NCI-H1417 (cell line): ENCODE results near the gene EN2.
A peak's percentile ranks its signal among the peaks of the same experiment; 100 is the strongest.

Experiments used
- DNase-seq, 3 experiments: peaks; one replicate each; lab custom pipeline; 2025; lab: John Stamatoyannopoulos, UW

Gene EN2

GRCh38 chr7:155450970-155451801 lies 6.7 kb upstream of the EN2 start:
- no peak for DNase-seq

- DNase-seq = no peak
Observed at GRCh38 chr7:155451840-155452239, 6.1 kb upstream of the EN2 start.

- no peak for DNase-seq
Observed at GRCh38 chr7:155452505-155453295, 5.2 kb upstream of the EN2 start.

DNA sequence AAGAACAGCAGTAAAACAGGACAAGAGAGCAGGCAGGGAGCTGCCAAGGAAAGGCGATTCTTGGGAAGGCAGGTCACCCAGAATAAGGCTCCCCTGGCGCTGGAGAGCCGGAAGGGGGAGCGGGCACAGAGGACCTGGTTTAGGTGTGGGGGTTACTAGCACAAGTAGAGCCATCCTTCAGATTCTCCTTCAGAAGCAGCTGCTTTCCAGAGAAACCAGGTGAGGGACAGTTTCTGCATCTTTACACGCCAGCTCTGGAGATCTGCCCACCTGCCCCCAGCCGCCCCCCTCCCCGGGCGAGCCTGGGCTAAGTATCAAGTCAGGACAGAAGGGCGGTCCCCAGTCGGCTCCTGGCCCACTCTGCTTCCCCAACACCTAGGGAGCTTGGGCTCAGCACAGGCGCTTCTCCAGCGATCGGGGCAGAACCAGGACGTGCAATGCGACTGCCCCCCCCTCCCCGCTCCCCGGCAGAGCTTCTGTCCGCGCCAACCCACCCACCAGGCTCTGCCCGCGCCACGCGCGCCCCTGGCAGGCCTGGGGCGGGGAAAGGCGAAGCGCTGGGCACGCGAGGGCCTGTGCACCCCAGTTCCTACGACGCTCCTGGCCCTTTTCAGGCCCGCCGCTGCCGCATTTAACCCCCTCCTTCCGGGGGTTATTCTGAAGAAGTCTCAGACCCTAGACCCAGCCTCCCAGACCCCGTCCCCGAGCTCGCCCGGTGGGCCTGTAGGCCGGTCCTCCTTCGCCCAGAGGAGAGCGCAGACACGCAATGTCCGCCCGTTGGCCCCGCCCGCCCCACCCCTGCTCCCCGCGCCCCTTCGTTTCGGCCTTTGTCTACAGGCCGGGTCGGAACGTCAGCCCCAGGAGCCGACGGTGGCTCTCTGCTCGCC lies 4.4 kb upstream of the EN2 start:
- no peak for DNase-seq

GRCh38 chr7:155454183-155455112 lies 3.5 kb upstream of the EN2 start:
- peak in 2 of 3 experiments; percentile 37 to 43 for DNase-seq

GRCh38 chr7:155455132-155455693 lies 2.7 kb upstream of the EN2 start:
- no peak for DNase-seq

DNA sequence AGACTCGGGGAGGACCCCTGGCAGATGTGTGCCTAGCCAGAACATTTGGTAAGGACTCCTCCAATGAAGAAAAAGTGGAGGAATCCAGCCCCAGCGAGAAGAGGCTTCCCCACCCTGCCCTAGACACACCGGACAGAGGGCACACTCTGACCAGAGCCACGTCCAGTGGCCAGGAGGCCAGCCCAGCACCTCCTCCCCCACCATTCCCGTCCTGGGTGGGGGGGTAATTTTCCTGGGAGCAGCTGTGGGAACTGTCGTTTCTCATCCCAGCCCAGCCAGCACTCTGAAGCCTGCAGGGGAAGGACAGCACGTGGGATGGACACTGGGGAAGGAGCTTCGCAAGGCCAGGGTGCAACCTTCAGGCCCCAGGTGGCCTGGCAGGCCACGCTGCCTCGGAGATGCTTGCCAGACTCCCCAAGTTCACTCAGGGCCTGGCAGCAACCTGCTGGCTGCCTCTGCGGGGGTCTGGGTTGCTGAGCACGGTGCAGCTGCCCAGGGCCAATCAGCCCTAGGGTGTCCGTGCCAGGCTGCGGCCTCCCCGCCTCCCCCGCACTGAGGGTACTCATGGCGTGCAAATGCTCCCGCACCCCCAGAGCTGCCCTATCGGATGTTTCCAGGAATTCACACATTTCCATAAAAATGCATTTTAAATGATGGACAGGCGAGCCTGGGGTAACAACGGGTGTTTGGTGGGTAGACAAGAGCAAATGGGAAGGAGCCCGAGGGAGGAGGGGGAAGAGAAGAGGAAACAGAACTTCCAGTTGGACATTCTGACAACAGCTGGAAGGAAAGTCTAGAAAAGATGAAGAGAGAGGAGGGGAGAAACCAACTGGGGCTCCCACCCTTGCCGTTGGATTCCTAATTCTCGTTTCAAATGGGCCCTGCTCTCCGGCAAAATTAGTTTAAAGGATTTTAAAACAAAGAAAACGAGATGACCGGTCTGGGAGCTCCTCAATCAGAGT lies 1.9 kb upstream of the EN2 start:
- peak in 2 of 3 experiments; percentile 34 to 52 for DNase-seq

DNA sequence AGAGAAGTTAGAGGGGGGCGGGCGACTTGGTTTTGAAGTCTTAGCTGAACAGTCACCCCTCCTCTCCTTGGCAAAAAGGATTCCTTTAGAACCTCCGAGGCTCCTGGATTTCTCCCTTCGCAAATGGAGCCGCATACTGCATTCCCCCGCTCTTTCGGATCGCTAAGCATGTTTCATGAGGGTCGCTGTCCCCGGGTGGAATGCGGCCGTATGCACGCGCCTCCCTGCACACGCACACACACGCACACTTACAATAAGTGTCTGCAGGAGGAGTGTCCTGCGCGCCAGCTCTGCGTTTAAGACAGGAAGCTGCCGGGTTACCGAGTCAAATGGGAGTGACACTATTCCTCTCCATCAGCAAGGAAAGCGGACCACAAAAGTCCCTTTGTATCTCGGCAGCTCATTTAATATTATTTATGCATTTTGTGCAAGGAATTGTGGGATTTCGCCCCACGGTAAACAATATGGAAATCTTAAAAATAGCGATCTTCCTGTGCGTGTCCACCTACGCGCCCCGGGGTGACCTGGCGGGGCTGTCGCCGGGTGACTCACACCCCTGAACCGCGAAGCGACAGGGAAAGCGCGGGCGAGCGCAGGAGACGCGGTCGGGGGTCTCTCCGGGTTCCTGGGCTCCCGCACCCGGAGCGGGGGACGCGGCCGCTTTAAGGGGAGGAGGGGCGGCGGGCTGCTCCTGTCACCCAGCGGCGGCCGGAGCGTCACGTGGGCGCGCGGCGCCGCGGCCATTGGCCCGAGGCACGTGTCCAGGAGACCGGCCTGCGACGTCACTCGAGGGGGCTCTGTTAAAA lies 988 bp upstream of the EN2 start:
- DNase-seq = peak; percentile 91 to 94 (median 93)

DNA sequence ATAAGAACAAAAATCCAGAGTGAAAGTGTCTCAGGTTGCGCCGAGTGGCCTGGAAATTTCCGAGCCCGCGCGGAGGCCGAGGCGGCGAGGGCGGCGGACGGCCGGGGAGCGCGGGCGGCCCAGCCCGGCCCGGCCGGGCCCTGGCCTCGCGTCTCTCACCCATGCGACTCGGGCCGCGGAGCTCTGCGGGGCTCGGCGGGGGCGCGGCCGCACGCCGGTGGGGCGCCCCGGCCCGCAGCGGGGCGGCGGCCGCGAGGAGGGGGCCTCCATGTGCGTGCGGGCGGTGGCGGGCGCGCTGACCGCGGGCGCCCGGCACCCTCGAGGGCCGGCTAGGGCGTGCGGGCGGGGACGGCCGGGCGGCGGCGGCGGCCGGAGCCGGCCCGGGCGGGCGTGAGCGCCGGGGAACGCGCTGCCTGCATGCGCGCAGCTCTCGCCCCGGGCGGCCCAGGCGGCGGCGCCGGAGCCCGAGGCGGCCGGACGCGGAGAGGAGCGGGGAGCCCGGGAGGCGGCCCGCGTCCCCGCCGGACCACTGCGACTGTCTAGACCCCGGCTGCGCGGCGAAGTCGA lies 302 bp upstream of the EN2 start:
- DNase-seq = peak in 1 of 3 experiments; percentile 34

GRCh38 chr7:155458878-155459699 lies 1.2 kb downstream of the EN2 start:
- DNase-seq = peak in 2 of 3 experiments; percentile 48 to 63

DNA sequence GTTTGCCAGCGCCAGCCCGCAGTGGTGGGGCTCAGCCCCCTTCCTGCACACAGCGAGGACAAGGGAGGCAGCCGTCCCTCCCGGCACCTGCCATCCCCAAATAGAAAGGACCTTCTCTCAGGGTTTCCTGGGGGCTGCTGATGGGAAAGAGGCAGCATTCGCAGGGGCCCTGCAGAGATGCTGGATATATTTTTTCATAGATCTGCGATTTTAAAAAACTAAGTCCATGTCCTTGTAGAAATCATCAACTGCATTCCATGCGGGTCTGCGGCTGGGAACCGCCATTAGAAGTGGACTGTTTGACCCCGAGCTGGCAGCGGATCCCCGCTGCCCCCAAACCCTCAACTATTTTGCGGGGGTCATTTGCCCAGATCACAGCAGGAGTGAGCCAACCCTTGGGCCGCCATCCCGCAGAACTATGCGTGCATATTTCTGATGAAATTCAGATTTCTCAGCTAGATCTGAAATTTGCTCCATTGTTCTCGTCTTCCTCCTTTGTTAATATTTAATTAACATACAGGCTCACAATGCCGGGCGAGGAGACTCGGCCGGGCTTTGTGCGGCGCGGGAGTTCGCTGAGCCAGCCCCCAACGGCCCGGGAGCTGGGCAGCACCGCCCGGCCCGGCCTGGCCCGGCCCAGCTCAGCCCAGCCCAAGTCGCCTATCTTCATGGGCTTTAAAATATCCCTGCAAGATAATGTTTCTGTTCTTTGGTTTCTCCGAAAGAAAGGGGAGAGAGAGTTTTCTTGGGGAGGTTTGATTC lies 2.0 kb downstream of the EN2 start:
- no peak for DNase-seq

GRCh38 chr7:155460926-155461613 lies 3.1 kb downstream of the EN2 start:
- DNase-seq = no peak

- DNase-seq = no peak
Observed at GRCh38 chr7:155461631-155462030, 3.7 kb downstream of the EN2 start.

DNA sequence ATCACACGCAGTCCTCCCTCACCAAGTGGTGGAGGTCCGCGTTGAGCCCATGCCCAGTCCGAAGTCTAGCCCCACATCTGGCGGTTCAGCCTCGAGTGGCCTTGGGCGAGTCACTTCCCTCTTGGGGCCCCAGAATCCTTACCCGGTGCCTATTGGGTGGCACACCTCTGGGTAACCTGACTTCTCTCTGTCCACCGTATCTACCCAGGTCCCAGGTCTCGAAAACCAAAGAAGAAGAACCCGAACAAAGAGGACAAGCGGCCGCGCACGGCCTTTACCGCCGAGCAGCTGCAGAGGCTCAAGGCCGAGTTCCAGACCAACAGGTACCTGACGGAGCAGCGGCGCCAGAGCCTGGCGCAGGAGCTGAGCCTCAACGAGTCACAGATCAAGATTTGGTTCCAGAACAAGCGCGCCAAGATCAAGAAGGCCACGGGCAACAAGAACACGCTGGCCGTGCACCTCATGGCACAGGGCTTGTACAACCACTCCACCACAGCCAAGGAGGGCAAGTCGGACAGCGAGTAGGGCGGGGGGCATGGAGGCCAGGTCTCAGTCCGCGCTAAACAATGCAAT lies 4.3 kb downstream of the EN2 start:
- no peak for DNase-seq

DNA sequence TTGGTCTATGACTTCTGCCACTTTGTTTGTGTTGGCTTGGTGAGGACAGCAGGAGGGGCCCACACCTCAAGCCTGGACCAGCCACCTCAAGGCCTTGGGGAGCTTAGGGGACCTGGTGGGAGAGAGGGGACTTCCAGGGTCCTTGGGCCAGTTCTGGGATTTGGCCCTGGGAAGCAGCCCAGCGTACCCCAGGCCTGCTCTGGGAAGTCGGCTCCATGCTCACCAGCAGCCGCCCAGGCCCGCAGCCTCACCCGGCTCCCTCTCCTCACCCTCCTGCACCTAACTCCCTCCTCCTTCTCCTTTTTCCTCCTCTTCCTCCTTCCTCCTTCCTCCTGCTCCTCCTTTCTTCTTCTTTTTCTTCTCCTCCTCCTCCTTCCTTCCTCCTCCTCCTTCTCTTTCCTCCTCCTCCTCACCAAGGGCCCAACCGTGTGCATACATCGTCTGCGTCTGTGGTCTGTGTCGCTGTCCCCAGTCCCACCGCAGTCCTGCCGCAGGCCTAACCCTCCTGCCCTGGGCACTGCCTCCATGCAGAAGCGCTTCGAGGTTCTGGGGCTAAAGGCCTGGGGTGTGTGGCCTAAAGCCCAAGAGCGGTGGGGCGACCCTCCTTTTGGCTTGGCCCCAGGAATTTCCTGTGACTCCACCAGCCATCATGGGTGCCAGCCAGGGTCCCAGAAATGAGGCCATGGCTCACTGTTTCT lies 5.3 kb downstream of the EN2 start:
- no peak for DNase-seq
